ENCODE data around the gene TOR3A.

GRCh38 chr1:179141592-179142251 is 59.9 kb downstream of the TOR3A start:
- no peak for TF ChIP-seq CTCF (IDR thresholded peaks at IDR 0.05; ENCODE audit: extremely low read depth in 1 of 2, insufficient read depth in 1 of 2, low read depth in 1 of 2, low read length in 2 of 2)
- TF ChIP-seq FOS (IDR thresholded peaks at IDR 0.05; ENCODE audit: borderline replicate concordance, insufficient read depth, low read length), result peak; percentile 51
- TF ChIP-seq JUN (IDR thresholded peaks at IDR 0.05; ENCODE audit: borderline replicate concordance, insufficient read depth, insufficient read length, low read depth), result peak; percentile 50
- peak; percentile 12 for TF ChIP-seq POLR2A (IDR thresholded peaks at IDR 0.05; ENCODE audit: low read depth, low read length)
- TF ChIP-seq MAX (IDR thresholded peaks at IDR 0.05; ENCODE audit: insufficient read depth, insufficient read length), result no peak
- peak; percentile 42 for TF ChIP-seq POLR2AphosphoS5 (IDR thresholded peaks at IDR 0.05; ENCODE audit: insufficient read depth, low read depth, low read length)
- TF ChIP-seq EZH2 (IDR thresholded peaks at IDR 0.05; ENCODE audit: borderline replicate concordance, low read depth, low read length, severe bottlenecking), result no peak
- TF ChIP-seq GATA2 (IDR thresholded peaks at IDR 0.05; ENCODE audit: insufficient read depth, insufficient read length, low read depth, low read length), result peak; percentile 12
- TF ChIP-seq MYC (IDR thresholded peaks at IDR 0.05; ENCODE audit: low read depth, low read length), result no peak
